Adipocyte (in vitro differentiated cells): ENCODE results near the gene MCL1.
"Not testable (repeated sequence)": the region's sequence is repeated elsewhere in the genome, so short reads cannot be mapped to it uniquely, and the experiment has no call there.

ENCODE experiments used
- DNase-seq: peaks from one replicate; pipeline ENCODE4 v3.0.0-alpha.2; 2015; ENCODE audit warnings: low read depth
- H3K27me3 ChIP-seq: replicated peaks from 2 replicates; pipeline ENCODE4 v1.7.0; 2013; ENCODE audit warnings: mild to moderate bottlenecking, low read length, moderate library complexity; ENCODE audit not compliant: control insufficient read depth, insufficient read depth
- H3K36me3 ChIP-seq: 2 replicates; pipeline ENCODE4 v1.7.0; 2013; ENCODE audit warnings: low read length, mild to moderate bottlenecking, moderate library complexity; ENCODE audit not compliant: control insufficient read depth, insufficient read depth, severe bottlenecking
- H3K4me1 ChIP-seq: 2 replicates; pipeline ENCODE4 v1.7.0; 2013; ENCODE audit warnings: mild to moderate bottlenecking, low read length, moderate library complexity; ENCODE audit not compliant: control insufficient read depth, insufficient read depth
- H3K4me3 ChIP-seq: 2 replicates; pipeline ENCODE4 v1.7.0; 2013; ENCODE audit warnings: mild to moderate bottlenecking, low read length, moderate library complexity
- H3K9ac ChIP-seq: 2 replicates; pipeline ENCODE4 v1.7.0; 2013; ENCODE audit warnings: mild to moderate bottlenecking, low read length, moderate library complexity
- H3K9me3 ChIP-seq: 2 replicates; pipeline ENCODE4 v1.7.0; 2013; ENCODE audit warnings: mild to moderate bottlenecking, low read length, moderate library complexity; ENCODE audit not compliant: control insufficient read depth

Gene MCL1

GRCh38 chr1:150579110-150579944, at the start of gene MCL1:
Gene MCL1, minus strand, starts transcription at chr1:150579610. Its CDS starts 80 bp downstream, at chr1:150579530.
- Histone ChIP-seq H3K9ac (peak within 1 kb of the TSS; percentile 98), H3K9me3 (no peaks in the 10 kb centered on the region), H3K27me3 (no peaks in the 10 kb centered on the region), H3K4me1 (peaks cover 23% of the 10 kb centered on the region), H3K4me3 (peak within 1 kb of the TSS; percentile 95), H3K36me3 (peaks cover 32% of the 10 kb centered on the region)
- peak; percentile 98 for DNase-seq

GRCh38 chr1:150628766-150629114, 49.3 kb upstream of the MCL1 start:
- DNase-seq = no peak

GRCh38 chr1:150627826-150628410, 48.5 kb upstream of the MCL1 start:
- Histone ChIP-seq H3K4me3 (peak overlapping the region; percentile 95), H3K36me3 (peaks cover 38% of the 10 kb centered on the region), H3K27me3 (no peaks in the 10 kb centered on the region), H3K9ac (peak overlapping the region; percentile 89), H3K4me1 (peaks cover 18% of the 10 kb centered on the region), H3K9me3 (no peaks in the 10 kb centered on the region)
- no peak for DNase-seq

More at GRCh38 chr1:150628766-150629114, 49.3 kb upstream of the MCL1 start:
- Histone ChIP-seq H3K9ac (peak overlapping the region; percentile 89), H3K4me1 (peaks cover 15% of the 10 kb centered on the region), H3K36me3 (peaks cover 33% of the 10 kb centered on the region), H3K9me3 (no peaks in the 10 kb centered on the region), H3K4me3 (peak overlapping the region; percentile 95), H3K27me3 (no peaks in the 10 kb centered on the region)

- H3K36me3 ChIP-seq = peaks cover 41% of the 10 kb centered on the region
- no peaks in the 10 kb centered on the region for H3K27me3 ChIP-seq
- no peak overlapping the region for H3K4me3 ChIP-seq
- no peak overlapping the region for H3K9ac ChIP-seq
- DNase-seq = no peak
- H3K4me1 ChIP-seq = peaks cover 34% of the 10 kb centered on the region
- H3K9me3 ChIP-seq = no peaks in the 10 kb centered on the region
Measured at GRCh38 chr1:150626150-150626549, 46.7 kb upstream of the MCL1 start.

- Histone ChIP-seq H3K4me1 (peaks cover 45% of the 10 kb centered on the region), H3K36me3 (peaks cover 47% of the 10 kb centered on the region)
- H3K9me3 ChIP-seq, H3K27me3 ChIP-seq, H3K4me3 ChIP-seq, H3K9ac ChIP-seq, DNase-seq: not testable (repeated sequence)
Measured at GRCh38 chr1:150624546-150624945, 45.1 kb upstream of the MCL1 start.

GRCh38 chr1:150624134-150624533, 44.7 kb upstream of the MCL1 start:
- not testable (repeated sequence) for H3K9me3 ChIP-seq, H3K9ac ChIP-seq, H3K27me3 ChIP-seq, H3K4me3 ChIP-seq, DNase-seq
- H3K36me3 ChIP-seq = peaks cover 47% of the 10 kb centered on the region
- H3K4me1 ChIP-seq = peaks cover 50% of the 10 kb centered on the region

- Histone ChIP-seq H3K9me3 (no peaks in the 10 kb centered on the region), H3K27me3 (no peaks in the 10 kb centered on the region), H3K4me3 (no peak overlapping the region), H3K36me3 (peaks cover 47% of the 10 kb centered on the region), H3K9ac (peak overlapping the region; percentile 74), H3K4me1 (peaks cover 44% of the 10 kb centered on the region)
- no peak for DNase-seq
Measured at GRCh38 chr1:150622303-150622975, 43.0 kb upstream of the MCL1 start.

- Histone ChIP-seq H3K4me1 (peaks cover 44% of the 10 kb centered on the region), H3K36me3 (peaks cover 42% of the 10 kb centered on the region), H3K9me3 (no peaks in the 10 kb centered on the region), H3K9ac (peak overlapping the region; percentile 24), H3K27me3 (no peaks in the 10 kb centered on the region), H3K4me3 (no peak overlapping the region)
- peak; percentile 85 for DNase-seq
Measured at GRCh38 chr1:150621497-150622302, 42.3 kb upstream of the MCL1 start.

GRCh38 chr1:150620919-150621318, 41.5 kb upstream of the MCL1 start:
- no peak overlapping the region for H3K4me3 ChIP-seq
- peak overlapping the region; percentile 71 for H3K9ac ChIP-seq
- H3K4me1 ChIP-seq = peaks cover 44% of the 10 kb centered on the region
- no peaks in the 10 kb centered on the region for H3K27me3 ChIP-seq
- H3K9me3 ChIP-seq = no peaks in the 10 kb centered on the region
- no peak for DNase-seq
- H3K36me3 ChIP-seq = peaks cover 36% of the 10 kb centered on the region

- no peaks in the 10 kb centered on the region for H3K27me3 ChIP-seq
- H3K9me3 ChIP-seq = no peaks in the 10 kb centered on the region
- H3K4me1 ChIP-seq = peaks cover 44% of the 10 kb centered on the region
- H3K4me3 ChIP-seq = peak overlapping the region; percentile 51
- peak overlapping the region; percentile 71 for H3K9ac ChIP-seq
- peak; percentile 82 for DNase-seq
- peaks cover 25% of the 10 kb centered on the region for H3K36me3 ChIP-seq
Measured at GRCh38 chr1:150619576-150620509, 40.4 kb upstream of the MCL1 start.
